ENCODE data around the gene RNF207. TPM values are rescaled to one million over a fixed set of nuclear protein-coding genes. Genes with fewer than 3 reads are reported as not detected.

Gene RNF207
- total RNA-seq, 1 experiment from 2014 or later: 3.9 TPM

GRCh38 chr1:6269720-6270400 lies 63.9 kb downstream of the RNF207 start:
- DNase-seq (ENCODE audit: low read depth): no peak

DNA sequence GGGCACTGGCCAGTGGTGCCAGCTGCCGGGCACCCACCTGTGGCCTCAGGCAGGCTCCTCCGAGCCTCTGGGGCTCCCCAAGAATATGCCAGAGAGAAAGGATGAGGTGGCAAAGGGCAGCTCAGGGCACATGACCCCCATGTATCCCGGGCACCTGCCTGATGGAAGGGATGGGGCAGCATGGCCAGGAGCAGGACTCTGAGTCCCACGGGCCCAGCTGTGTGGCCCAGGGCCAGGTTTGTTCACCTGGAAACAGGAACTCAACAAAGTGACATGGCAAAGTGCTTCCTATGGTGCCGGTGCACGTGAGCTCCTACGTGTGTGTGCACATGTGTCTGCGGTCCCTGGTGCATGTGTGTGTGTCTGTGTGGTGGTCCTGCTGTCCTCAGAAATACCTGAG lies 64.5 kb downstream of the RNF207 start:
- DNase-seq (ENCODE audit: low read depth): no peak

Other genes with a start within 250 kb of the RNF207 start
- 5.4 and 7.8 TPM in 2 replicates for gene NPHP4, start 213.7 kb upstream of the RNF207 start, total RNA-seq (2014; rRNA removed; shearing (Covaris generic))
- 9.2 and 13.7 TPM in 2 replicates for gene KCNAB2, start 160.2 kb upstream of the RNF207 start, total RNA-seq (2014; rRNA removed; shearing (Covaris generic))
- 0.07 TPM in 1 of 2 replicates, not detected in the other for gene CHD5, start 25.8 kb upstream of the RNF207 start, total RNA-seq (2014; rRNA removed; shearing (Covaris generic))
- 135 and 162 TPM in 2 replicates for gene RPL22, start 6.5 kb upstream of the RNF207 start, total RNA-seq (2014; rRNA removed; shearing (Covaris generic))
- gene ICMT, start 29.8 kb downstream of the RNF207 start, total RNA-seq (2014; rRNA removed; shearing (Covaris generic)): 99.6 and 153 TPM in 2 replicates
- gene HES3, start 38.1 kb downstream of the RNF207 start, total RNA-seq (2014; rRNA removed; shearing (Covaris generic)): not detected in 2 replicates
- 3.5 and 9.1 TPM in 2 replicates for gene GPR153, start 55.0 kb downstream of the RNF207 start, total RNA-seq (2014; rRNA removed; shearing (Covaris generic))
- gene ACOT7, start 187.6 kb downstream of the RNF207 start, total RNA-seq (2014; rRNA removed; shearing (Covaris generic)): 102 and 113 TPM in 2 replicates
- 0.47 and 1.0 TPM in 2 replicates for gene HES2, start 213.8 kb downstream of the RNF207 start, total RNA-seq (2014; rRNA removed; shearing (Covaris generic))
- gene ESPN, start 218.7 kb downstream of the RNF207 start, total RNA-seq (2014; rRNA removed; shearing (Covaris generic)): 0.02 TPM in 1 of 2 replicates, not detected in the other